ENCODE data around the gene IL22RA1.

The IL22RA1 gene

DNA sequence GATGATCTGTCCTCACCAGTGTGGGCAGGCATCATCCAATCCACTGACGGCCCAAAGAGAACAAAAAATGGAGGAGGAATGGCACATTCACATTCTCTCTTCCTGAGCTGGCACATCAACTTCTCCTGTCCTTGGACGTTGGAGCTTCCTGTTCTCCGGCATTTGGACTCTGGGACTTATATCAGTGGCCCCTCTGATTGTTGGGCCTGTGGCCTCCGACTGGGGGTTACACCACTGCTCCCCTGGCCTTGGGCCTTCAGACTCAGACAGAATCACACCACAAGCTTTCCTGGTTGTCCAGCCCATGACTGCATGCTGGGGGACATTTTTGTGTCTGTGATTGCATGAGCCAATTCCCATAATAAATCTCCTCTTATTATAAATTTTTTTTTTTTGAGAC, 24.1 kb upstream of the IL22RA1 start:
- TF ChIP-seq, protein P1, sequence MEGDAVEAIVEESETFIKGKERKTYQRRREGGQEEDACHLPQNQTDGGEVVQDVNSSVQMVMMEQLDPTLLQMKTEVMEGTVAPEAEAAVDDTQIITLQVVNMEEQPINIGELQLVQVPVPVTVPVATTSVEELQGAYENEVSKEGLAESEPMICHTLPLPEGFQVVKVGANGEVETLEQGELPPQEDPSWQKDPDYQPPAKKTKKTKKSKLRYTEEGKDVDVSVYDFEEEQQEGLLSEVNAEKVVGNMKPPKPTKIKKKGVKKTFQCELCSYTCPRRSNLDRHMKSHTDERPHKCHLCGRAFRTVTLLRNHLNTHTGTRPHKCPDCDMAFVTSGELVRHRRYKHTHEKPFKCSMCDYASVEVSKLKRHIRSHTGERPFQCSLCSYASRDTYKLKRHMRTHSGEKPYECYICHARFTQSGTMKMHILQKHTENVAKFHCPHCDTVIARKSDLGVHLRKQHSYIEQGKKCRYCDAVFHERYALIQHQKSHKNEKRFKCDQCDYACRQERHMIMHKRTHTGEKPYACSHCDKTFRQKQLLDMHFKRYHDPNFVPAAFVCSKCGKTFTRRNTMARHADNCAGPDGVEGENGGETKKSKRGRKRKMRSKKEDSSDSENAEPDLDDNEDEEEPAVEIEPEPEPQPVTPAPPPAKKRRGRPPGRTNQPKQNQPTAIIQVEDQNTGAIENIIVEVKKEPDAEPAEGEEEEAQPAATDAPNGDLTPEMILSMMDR (IDR thresholded peaks at IDR 0.05; ENCODE audit: control insufficient read depth, extremely low read depth, insufficient read depth): no peak
- H3K4me3 ChIP-seq (ENCODE audit: low read depth, low read length): no peak overlapping the region
- DNase-seq (ENCODE audit: low read depth): no peak

DNA sequence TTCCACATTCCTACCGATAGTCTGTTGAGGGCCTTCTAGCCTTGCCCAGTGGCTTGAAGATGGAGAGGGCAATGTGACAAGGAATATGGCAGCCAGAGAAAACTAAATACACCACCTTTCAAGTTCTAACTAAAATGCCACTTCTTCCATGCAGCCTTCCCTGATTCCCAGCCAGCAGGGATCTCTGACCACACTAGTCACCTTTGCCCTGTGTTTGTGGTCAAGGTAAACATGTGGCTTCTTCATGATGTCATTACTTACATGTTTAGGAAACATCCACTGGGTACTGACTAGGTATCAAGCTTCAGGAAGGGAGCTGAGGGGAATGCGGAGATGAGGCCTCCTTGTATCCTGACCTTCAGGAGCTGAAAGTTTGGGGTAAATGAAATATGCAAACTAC, 22.6 kb upstream of the IL22RA1 start:
- no peak for DNase-seq (ENCODE audit: low read depth)
- no peak overlapping the region for H3K4me3 ChIP-seq (ENCODE audit: low read depth, low read length)
- TF ChIP-seq, protein P1 (IDR thresholded peaks at IDR 0.05; ENCODE audit: control insufficient read depth, extremely low read depth, insufficient read depth): no peak

- DNase-seq (ENCODE audit: low read depth): no peak
- H3K4me3 ChIP-seq (ENCODE audit: low read depth, low read length): no peak overlapping the region
- TF ChIP-seq, protein P1 (IDR thresholded peaks at IDR 0.05; ENCODE audit: control insufficient read depth, extremely low read depth, insufficient read depth): no peak
These were observed 21.1 kb upstream of the IL22RA1 start for GRCh38 chr1:24164004-24164403.

DNA sequence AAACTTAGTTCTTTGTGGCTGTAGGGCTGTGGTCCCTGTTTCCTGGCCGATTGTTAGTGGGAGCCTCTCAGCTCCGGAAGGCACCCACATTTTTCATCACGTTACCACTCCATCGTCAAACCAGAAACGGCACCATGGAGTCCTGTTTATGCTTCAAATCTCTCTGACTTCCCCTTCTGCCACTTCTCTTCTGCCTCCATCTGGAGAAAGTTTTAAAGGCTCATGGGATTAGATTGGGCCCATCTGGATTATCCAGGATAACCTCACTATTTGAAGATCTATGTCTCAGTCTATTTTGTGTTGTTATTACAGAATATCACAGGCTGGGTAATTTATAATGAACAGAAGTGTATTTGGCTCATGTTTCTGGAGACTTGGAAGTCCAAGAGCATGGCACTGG, 19.3 kb upstream of the IL22RA1 start:
- H3K4me3 ChIP-seq (ENCODE audit: low read depth, low read length): no peak overlapping the region
- TF ChIP-seq, protein P1 (IDR thresholded peaks at IDR 0.05; ENCODE audit: control insufficient read depth, extremely low read depth, insufficient read depth): no peak
- DNase-seq (ENCODE audit: low read depth): no peak

DNA sequence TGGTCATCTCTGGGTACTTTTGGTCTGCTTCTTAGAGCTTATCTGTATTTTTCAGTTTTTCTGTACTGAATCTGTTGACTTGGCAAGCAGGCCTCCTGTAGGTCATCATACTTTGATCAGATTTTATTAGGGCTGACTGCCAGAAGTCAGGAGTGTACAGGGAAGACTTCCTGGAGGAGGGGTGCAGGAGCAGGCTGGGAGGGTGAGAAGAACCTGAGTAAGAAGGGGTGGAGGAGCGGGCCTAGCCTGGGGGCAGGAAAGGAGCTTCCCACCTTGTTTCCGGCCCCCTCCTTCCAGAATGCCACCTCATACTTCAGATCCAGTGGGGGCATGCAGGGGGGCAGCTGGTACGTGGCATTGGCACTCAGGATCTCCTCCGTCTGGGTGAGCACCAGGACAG, 18.3 kb upstream of the IL22RA1 start:
- DNase-seq (ENCODE audit: low read depth): peak; percentile 54
- H3K4me3 ChIP-seq (ENCODE audit: low read depth, low read length): no peak overlapping the region
- TF ChIP-seq, protein P1 (IDR thresholded peaks at IDR 0.05; ENCODE audit: control insufficient read depth, extremely low read depth, insufficient read depth): no peak

DNA sequence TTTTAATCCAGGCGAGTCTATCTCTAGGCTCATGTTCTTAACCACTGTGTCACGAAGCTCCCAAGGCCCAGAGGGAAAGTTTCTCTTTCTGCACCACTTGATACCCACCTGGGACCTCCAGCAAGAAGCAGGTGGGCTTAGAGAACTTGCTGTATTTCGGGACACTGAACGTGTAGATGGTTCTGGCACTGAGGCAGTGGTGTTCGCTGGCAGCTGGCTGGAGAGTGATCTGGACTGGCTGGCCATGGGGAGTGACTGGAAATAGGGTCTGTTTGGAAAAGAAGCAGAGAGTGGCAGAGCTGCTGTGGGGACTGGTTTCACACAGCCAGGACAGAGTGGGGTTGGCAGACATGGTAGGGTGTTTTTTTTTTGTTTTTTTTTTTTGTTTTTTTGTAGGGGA, 16.4 kb upstream of the IL22RA1 start:
- TF ChIP-seq, protein P1 (IDR thresholded peaks at IDR 0.05; ENCODE audit: control insufficient read depth, extremely low read depth, insufficient read depth): no peak
- DNase-seq (ENCODE audit: low read depth): no peak
- H3K4me3 ChIP-seq (ENCODE audit: low read depth, low read length): no peak overlapping the region

GRCh38 chr1:24157918-24158481, 15.1 kb upstream of the IL22RA1 start:
- H3K4me3 ChIP-seq (ENCODE audit: low read depth, low read length): no peak overlapping the region
- TF ChIP-seq, protein P1 (IDR thresholded peaks at IDR 0.05; ENCODE audit: control insufficient read depth, extremely low read depth, insufficient read depth): no peak
- DNase-seq (ENCODE audit: low read depth): no peak

Measured in LNCaP clone FGC (cell line).